Measurements from ENCODE around the gene CDC45.
"Not testable (repeated sequence)": the region's sequence is repeated elsewhere in the genome, so short reads cannot be mapped to it uniquely, and the experiment has no call there.

CDC45 gene

DNA sequence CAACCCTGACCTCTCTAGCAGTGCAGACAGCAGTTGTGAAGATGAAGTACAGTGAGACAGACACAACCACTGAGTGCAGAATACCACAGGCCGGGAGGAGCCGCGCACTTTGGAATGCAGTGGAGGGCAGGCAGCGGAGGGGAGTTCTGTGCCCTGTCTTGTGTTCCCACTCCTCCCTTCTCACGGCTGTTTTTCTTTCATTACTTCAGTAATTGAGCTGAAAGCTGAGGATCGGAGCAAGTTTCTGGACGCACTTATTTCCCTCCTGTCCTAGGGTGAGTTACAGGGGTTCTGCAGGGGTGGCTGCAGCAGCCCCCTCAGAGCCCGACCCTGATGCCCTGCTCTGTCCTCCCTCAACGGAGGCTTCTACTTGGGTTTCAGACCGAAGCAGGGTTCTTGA is 38.9 kb downstream of the CDC45 start:
- no peak for DNase-seq

DNA sequence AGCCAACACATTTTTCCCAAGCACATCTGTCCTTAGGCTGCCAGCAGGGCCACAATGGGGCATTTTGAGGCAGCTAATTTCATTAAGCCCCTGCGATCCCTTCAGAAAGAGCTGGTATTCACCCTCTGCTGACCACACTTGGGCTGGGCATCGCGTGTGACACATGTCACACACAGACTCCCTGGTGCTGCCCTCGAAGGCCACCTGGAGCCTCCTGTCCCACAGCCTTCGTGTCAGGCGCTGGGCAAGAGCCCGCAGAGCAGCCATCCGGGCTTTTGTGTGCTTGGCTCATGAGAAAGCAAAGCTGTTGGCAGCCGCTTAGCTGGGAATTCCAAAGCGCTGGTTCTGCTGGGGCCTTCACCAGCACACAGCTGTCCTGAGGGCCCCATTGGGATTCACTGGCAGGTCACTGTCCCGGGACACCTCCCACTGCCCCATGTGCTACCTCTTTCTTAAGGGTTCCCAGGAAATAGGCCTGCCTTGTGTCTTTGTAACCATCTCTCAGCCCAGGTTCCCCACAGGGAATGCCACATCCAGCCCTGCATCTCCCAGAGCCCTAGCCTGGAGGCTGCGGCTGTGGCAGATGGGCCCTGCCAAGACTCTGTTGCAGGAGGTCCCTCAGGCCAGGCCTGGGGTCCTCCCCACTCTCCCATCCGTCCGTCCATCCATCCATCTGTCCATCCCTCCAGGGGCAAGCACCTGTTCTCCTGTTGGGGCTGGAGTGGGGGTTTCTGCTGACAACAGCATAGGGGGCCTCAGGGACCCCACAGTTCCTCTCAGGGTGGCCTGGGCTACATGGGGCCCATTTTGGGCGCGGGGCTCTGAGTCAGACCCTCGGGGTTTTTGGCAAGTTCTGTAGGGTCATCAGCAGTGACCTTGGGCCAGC is 39.6 kb downstream of the CDC45 start:
- no peak for DNase-seq

DNA sequence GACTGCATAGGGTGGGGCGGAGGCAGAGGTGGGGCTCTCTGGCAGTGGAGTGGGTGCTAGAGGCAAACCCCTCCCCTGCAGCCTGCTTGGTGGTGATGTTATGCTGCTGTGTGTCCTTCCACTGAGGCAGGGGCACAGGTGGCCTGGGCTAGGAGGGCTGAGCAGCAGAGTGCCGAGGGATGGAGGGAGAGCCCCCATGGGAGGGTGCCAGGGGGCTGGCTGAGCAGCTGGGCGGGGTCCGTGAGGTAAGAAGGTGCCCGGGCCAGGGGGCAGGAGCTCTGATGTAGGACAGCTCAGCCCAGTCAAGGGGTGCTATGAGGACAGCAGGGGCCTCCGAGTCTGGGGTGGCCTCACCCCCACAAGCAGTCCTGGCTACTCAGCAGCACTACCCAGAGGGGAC is 40.3 kb downstream of the CDC45 start:
- no peak for DNase-seq

DNA sequence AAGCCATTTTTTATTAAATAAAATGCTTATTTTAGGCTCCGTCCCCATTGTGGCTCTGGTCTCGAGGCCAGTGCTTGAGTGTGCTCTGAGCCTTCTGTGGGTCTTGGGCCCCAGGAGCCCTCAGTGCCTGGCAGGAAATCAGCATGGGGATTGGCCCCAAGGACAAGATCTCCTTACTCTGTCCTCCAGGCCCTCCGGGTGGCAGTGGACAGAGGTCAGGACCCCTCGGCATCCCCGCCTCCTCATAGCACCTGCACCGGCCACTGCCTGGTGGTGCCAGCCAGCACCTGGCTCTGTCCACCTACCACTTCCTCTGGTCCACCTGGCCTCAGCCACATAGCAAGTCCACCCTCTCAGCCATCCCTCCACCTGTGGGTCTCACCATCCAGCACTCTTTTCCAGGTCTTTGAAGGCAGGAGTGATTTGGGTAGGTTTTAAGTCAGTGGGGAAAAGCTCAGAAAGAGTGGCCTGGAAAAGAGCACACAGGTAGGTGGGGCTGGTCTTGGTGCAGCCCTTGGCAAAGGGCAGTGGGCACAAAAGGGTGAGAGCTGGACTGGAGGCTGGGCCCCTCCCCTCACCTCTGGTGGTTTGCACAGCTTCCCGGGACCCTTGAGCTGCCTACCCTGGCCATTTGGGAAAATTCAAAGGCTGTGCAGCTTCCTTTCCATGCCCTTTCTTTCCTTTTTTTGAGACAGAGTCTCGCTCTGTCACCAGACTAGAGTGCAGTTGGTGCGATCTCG is 41.0 kb downstream of the CDC45 start:
- no peak for DNase-seq

DNA sequence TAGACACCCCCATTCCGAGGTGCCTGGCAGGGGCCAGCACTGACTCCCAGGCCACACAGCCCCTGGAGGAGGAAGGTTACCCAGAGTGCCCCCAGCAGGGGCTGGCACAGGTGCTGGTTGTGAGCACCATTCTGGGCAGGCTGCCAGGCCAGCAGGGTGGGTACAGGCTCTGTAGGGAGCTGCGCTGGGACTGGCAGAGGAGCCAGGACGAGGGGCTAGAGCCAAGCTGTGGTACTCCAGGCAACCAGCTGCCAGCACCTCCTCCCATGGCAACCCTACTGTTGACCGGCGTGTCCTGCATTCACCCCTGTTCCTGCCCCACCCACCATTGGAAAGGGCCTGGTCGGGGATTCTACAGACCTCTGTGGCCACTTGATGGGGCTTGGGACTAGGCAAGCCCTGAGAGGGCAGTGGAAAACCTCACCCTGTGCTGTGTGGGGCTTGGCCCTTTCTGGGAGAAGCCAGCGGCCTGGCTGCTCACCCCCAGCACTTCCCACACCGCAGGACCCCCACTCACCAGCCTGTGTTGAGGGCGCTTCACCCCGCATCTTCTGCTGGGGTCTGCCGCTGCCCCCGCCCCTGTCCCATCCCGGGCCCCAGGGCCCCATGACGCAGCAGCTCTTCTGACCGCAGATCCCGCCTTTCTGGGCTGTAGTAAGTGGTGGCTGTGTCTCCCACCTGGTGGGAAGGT is 42.6 kb downstream of the CDC45 start:
- no peak for DNase-seq

DNA sequence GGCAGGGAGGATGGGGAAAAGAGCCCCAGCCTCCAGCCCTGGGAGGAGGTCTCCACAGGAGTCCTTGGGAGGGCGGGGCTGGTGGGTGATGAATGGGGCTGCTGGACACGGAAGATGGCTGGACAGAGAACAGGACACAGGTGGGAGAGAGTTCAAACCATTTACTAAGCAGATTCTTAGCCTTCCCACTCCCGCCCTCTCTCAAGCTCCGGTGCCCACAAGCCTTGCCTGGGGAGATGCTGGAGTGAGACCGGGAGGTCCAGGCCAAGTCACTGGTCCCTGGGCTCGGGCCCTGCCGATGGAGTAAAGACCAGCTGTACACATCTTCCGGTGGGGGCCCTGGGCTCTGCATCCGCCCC is 43.1 kb downstream of the CDC45 start:
- DNase-seq = no peak

DNA sequence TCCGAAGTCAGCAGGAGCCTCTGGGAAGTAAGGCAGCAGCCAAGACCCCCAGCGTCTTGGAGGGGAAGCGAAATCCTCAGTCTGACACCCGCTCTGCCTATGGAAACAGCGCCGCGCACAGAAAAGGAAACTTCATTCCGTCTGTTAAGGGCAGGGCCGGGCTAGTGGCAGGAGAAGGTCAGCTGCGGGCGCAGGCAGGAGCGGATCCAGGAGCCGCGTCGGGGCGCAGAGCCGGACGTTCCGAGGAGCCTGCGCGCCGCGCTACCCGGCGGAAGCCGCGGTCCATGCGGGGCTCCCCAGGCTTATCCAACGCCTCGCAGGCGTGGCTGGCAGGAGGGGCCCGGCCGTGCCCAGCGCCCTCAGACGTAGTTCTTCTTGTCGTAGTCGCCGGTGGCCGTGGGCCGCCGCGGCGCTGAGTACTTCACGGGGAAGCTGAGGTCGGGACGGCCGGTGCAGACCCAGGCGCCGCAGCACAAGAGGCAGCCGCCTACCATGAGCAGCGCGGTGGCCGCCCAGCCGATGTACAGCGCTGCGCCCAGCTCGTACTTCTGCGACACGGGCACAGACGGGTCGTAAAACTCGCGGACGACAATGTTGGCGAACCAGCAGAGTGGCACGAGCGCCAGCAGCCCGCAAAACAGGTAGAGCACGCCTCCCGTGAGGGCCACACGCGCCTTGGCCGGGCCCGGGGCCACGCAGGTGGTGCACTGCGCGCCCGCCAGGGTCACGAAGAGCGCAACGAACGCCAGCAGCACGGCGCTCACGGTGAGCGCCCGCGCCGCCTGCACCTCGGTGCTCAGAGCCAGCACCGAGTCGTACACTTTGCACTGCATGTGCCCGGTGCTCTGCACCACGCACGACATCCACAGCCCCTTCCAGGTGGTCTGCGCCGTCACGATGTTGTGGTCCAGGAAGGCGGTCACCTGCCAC is 43.8 kb downstream of the CDC45 start:
- DNase-seq = no peak

DNA sequence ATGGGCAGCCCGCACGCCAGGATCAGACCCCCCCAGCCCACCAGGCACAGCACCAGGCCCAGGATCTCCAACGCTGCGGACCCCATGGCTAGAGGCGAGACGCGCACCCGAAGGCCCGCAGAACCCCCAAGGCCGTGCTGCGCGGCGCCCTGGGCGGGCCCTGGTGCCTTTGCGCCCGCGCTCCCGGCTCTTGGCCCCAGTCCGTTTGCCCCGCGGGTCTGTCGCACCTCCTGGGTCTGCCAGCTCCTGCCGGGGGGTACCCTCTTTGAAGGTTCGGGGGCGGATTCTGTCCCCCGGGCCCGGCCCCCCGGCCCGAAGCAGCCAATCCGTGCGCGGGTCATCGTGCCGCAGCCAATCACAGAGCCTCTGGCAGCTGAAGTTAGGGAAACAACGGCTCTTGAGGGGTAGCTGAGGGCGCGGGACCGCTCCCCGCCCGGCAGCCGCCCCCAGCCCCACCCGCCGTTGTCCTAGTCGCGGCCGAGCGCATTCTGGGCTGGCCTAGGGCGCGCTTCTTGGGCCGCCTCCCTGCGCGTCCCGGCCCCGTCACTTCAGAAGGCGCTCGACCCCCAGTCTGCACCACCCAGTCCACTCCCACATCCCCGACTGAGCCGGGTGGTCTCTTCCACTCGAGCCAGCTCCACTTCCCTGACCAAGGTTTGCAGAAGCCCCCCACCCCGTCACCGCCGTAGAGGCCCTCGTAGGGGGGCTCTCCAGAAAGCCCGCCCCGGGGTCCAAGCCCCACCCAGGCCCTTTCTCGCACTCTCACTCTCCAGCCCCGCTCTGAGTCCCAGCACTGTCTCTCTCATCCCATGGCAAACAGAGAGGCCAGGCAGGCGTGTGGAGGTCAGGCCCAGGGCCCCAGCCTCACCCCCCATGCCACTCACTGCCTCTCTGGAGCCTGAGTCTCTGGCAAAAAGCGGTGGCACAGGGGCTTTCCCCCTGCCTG is 44.7 kb downstream of the CDC45 start, which contains the start of gene CLDN5:
CLDN5 (minus strand) TSS at position 241 of the 946 bp plus-strand sequence; CDS start at position 86, 155 bp downstream.
- DNase-seq = no peak

DNA sequence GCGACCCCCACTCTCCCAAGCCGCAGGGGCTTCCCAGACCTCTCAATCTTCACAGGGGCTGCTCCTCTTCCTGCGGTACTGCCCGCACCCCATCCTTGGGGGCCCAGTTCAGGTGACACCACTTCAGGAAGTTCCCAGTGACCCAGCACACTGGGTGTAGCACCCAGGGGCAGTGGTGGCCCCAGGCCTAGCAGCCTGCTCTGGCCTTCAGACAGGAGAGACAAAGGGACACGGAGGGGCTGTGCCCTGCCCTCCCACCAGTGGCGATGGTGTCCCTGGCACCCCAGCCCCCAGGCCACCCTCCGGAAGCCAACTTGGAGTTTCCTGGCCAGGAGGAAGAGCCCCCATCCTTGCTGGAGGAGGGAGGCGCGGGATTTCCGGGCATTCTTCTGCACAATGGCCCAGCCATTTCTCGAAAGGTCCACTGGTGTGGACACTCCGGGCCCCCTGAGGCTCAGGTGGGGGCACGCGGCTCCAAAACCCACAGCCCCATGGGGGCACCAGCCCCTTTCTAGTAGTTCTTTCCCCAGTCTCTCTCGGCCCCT is 45.5 kb downstream of the CDC45 start:
- no peak for DNase-seq

DNA sequence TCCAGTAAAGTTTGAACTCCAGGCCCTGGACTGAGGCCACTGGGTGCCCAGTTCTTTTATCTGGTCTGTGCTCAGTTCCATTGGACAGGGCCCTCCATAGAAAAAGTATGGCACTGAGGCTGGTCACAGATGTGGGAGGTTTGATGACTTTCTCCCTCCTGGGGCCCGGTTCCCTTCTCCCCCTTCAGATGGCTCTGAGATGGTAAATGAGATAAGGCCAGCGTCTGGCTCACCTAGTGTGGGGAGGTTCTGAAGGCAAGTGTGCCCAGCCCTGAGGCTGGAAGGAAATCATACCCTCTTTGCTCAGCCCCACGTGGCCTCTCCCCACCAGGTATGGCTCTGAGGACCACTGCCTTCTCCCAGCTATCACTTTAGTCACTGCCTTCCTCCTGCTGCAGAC is 45.9 kb downstream of the CDC45 start:
- no peak for DNase-seq

DNA sequence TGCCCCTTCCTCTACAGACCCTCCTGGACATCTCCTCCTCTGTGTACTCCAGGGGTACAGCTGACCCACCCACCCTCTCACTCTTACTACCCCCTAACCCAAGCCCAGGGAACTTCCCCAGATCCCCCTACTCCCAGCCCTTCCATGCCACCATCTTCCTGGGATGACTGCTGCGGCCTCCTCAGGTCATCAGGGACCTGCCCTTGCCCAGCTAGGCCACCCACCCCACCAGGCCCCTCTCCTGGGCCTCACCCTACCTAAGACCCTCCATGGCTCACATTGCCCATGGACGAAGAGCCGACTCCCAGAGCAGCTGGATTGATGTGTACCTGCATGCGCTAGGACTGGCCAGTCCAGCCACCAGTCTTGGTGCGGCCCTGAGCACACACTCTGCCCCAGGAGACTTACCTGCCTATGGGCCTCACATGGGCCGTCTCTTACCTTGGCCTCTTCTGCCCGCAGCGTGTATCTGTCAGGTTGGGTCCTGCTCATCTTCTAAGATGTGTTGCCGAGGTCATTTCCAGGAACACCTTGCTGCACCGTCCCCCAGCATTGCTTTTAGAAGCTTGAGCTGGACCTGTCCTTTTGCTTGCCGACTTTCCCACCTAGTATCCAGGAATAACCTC is 46.5 kb downstream of the CDC45 start:
- no peak for DNase-seq

DNA sequence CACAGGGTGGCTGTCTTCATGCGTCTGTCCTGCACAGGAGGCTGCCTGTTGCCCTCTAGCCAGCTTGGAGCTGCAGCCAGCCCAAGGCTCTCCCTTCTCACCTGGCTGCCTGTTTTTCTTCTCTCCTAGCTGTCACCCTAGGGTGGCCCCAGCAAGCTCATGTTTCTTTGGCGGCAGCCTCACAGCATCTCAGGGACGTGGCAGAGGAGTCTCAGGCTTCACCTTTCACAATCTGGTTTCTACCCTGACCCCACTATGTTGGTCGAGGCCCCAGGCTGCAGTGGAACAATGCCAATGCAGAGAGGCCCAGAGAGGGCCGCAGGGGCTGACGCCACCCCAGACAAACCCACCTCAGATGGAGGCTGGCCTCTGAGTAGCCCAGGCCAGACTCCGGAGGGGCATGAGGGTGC is 47.0 kb downstream of the CDC45 start:
- DNase-seq = no peak

DNA sequence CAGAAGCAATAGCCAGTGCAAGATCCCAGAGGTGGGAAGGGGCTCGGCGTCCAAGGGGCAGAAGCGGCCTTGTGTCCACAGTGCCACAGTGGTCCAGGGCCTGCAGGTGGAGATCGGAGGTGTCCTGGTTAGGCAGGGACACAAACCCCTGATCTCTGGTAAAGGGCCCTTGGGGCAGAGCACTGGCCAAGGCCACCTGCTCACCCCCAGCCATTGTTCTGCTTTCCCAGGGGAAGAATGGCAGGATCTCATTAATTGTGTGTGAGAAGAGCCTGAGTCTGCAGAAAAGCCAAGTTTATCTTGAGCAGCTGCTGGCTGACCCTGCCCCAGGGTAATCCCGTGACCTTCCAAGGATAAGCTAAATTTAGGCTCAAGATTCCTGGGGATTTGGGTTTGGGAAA is 47.6 kb downstream of the CDC45 start:
- DNase-seq = no peak

DNA sequence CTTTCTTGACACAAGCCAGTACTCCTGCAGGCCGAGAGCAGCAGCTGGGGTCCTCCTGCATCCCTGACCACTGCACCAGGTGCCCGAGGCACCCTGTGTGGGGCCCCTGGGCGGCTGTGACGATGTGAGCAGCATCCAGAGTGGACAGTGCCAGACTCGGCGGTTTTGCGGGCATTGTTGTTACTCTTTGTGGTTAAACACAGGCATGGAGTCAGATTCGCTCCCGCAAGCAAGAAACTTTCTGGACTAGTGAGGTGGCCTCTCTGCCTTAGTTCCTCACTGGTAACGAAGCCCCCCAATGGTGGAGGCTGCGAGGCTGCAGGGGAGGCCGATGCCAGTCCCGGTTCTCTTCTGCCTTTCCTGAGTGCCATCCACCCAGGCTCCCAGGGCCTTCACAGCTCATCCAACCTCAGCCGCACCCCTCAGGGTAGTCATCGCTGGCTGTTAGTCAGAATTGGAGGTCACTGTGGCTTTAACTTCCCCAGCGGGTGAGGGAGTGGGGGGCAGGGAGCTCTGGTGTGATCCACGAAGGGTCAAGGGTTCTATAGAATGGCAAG is 48.2 kb downstream of the CDC45 start:
- no peak for DNase-seq

DNA sequence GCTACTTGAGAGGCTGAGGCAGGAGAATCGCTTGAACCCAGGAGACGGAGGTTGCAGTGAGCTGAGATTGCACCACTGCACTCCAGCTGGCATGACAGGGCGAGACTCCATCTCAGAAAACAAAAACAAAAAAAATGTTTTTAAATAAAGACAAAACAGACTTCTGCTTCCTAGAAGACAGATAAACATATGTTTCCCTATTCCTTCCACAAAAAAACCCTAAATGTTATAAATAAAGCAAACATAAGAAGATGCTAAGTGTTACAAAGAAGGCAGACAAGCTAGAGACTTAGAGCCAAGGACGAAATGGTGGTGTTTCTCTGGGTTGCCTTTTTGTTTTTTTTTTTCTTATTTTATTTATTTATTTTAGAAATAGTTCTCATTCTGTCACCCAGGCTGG is 50.1 kb downstream of the CDC45 start:
- no peak for DNase-seq

DNA sequence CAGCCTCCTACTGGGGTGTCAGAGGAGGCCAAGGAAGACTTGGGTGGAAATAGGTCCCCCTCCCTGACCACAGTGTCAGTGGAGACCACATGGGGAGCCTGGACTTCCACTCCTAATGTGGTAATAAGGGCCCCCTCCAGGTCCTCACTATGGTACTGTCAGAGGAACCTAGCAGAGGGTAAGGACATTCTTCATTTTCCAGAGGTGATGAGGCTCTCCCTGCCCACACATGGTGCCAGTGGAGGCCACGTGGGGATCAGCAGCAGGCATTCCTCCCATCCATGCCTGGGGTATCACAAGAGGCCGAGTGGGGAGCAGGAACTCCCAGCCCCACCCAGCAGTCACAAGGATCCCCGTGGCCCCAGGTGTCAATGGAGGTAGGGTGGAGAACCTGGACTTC is 51.0 kb downstream of the CDC45 start:
- no peak for DNase-seq

DNA sequence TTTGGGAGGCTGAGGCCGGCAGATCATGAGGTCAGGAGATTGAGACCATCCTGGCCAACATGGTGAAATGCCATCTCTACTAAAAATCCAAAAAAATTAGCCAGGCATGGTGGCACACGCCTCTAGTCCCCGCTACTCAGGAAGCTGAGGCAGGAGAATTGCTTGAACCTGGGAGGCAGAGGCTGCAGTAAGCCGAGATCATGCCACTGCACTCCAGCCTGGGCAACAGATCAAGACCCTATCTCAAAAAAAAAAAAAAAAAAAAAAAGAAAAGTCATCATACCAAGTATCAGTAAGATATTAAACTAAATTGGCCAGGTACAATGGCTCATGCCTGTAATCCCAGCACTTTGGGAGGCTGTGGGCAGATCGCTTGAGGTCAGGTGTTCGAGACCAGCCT is 51.6 kb downstream of the CDC45 start:
- not testable (repeated sequence) for DNase-seq

DNA sequence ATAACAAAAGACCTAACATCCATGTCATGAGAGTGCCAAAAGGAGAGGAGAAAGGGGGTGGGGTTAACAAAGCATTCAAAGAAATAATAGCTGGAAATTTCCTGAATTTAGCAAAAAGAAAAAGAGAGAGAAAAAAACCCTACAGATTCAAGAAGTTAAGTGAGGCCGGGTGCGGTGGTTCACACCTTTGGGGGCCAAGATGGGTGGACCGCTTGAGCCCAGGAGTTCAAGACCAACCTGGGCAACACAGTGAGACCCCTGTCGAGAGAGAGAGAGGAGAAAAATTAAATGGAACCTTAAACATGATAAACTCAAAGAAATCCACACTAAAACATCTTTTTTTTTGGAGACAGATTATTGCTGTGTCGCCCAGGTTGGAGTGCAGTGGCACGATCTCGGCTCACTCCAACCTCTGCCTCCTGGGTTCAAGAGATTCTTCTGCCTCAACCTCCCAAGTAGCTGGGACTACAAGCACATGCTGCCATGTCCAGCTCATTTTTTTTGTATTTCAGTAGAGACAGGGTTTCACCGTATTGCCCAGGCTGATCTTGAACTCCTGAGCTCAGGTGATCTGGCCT is 53.4 kb downstream of the CDC45 start:
- no peak for DNase-seq

DNA sequence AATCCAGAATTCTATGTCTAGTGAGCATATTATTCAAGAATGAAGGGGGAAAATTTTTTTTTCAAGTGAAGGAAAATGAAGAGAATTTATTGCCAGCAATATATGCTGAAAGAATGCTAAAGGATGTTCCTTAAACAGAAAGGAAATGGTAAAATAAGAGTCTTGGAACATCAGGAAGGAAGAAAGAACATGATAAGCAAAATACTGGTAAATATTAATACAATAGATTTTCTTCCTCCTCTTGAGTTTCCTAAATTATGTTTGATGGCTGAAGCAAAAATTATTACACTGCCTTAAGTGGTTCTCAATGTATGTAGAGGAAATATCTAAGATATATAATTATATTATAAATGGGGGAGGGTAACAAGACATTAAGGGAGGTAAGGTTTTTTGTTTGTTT is 54.1 kb downstream of the CDC45 start:
- DNase-seq = no peak

DNA sequence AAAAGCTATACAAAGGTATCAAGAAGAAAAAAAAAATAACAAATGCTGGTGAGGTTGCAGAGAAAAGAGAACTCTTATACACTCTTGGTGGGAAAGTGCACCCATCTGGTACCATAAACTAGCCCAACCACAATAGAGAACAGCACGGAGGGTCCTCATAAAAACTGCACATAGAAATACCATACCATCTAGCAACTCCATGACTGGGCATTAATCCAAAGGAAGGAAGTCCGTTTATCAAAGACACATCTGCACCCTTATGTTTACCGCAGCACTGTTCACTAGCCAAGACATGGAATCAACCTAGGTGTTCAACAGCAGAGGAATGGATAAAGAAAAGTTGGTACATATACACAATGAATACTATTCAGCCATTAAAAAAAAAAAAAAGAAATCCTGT is 55.3 kb downstream of the CDC45 start:
- DNase-seq = no peak
